Midbrain (tissue), 1 donor: Measurements from ENCODE around the gene SLC22A2.

ENCODE experiments used
- DNase-seq: peaks from one replicate; lab custom pipeline; 2025; lab: John Stamatoyannopoulos, UW

The SLC22A2 gene

GRCh38 chr6:160207618-160208017, 51.0 kb downstream of the SLC22A2 start:
- DNase-seq: no peak

- DNase-seq: no peak
Measured at GRCh38 chr6:160204710-160205109, 53.9 kb downstream of the SLC22A2 start.

GRCh38 chr6:160203953-160204352, 54.7 kb downstream of the SLC22A2 start:
- DNase-seq: no peak

GRCh38 chr6:160203522-160203921, 55.1 kb downstream of the SLC22A2 start:
- DNase-seq: no peak

GRCh38 chr6:160203076-160203475, 55.5 kb downstream of the SLC22A2 start:
- no peak for DNase-seq

GRCh38 chr6:160202411-160202810, 56.2 kb downstream of the SLC22A2 start:
- DNase-seq: no peak

GRCh38 chr6:160201061-160201460, 57.6 kb downstream of the SLC22A2 start:
- no peak for DNase-seq

- DNase-seq: no peak
Measured at GRCh38 chr6:160198606-160199211, 59.9 kb downstream of the SLC22A2 start.

- DNase-seq: no peak
Measured at GRCh38 chr6:160197662-160198061, 61.0 kb downstream of the SLC22A2 start.

- no peak for DNase-seq
Measured at GRCh38 chr6:160194808-160195207, 63.8 kb downstream of the SLC22A2 start.

GRCh38 chr6:160192840-160193239, 65.8 kb downstream of the SLC22A2 start:
- DNase-seq: no peak

- no peak for DNase-seq
Measured at GRCh38 chr6:160190973-160191372, 67.6 kb downstream of the SLC22A2 start.

- no peak for DNase-seq
Measured at GRCh38 chr6:160190081-160190480, 68.5 kb downstream of the SLC22A2 start.

GRCh38 chr6:160188773-160189172, 69.8 kb downstream of the SLC22A2 start:
- DNase-seq: no peak

- DNase-seq: no peak
Measured at GRCh38 chr6:160180706-160181105, 77.9 kb downstream of the SLC22A2 start.

- no peak for DNase-seq
Measured at GRCh38 chr6:160178271-160178670, 80.3 kb downstream of the SLC22A2 start.

GRCh38 chr6:160177220-160177619, 81.4 kb downstream of the SLC22A2 start:
- DNase-seq: no peak

GRCh38 chr6:160174681-160175080, 83.9 kb downstream of the SLC22A2 start:
- no peak for DNase-seq

- DNase-seq: no peak
Measured at GRCh38 chr6:160173806-160174527, 84.7 kb downstream of the SLC22A2 start.

GRCh38 chr6:160172704-160173103, 85.9 kb downstream of the SLC22A2 start:
- DNase-seq: no peak

GRCh38 chr6:160170018-160170680, 88.5 kb downstream of the SLC22A2 start:
- DNase-seq: no peak

- DNase-seq: no peak
Measured at GRCh38 chr6:160167604-160168399, 90.8 kb downstream of the SLC22A2 start.
